Stimulated activated CD4-positive, alpha-beta T cell treated with anti-CD3 and anti-CD28 coated beads, Interleukin-2, amount 100 ng/mL, for 48 hours (primary cell): ENCODE results near the gene MICAL3.

ENCODE experiments used
- DNase-seq, 2 donors: peaks; one replicate each; pipeline ENCODE4 v3.0.0-alpha.2; 2020

The MICAL3 gene

DNA sequence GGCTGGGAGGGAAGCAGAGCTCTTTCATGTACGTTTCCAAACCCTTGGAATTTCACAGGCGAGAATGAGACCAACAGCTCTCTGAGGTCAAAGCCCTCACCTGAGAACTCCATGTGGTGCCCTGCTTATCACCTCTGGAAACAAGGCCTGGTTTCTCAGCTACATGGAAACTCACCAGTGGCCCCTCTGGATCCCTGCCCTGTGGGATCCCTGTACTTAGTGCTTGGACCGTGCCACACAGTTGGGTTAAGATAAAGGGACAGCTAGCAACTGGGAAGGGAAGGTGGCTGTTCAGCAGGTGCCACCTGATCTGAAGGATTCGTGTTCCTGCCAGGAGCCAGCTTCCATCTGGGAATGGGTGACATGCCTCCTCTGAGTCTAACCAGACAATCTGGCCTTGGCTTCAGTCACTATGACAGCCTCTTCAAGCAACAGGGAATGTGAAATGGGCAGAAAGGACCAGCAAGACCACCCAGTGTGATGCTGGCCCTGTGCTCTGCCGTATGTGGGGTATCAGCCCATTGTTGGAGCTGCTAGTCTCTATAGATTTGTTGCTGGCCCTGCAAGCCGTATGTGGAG lies 195.8 kb downstream of the MICAL3 start:
- DNase-seq = no peak

GRCh38 chr22:17827466-17827865 lies 196.9 kb downstream of the MICAL3 start:
- DNase-seq = no peak

DNA sequence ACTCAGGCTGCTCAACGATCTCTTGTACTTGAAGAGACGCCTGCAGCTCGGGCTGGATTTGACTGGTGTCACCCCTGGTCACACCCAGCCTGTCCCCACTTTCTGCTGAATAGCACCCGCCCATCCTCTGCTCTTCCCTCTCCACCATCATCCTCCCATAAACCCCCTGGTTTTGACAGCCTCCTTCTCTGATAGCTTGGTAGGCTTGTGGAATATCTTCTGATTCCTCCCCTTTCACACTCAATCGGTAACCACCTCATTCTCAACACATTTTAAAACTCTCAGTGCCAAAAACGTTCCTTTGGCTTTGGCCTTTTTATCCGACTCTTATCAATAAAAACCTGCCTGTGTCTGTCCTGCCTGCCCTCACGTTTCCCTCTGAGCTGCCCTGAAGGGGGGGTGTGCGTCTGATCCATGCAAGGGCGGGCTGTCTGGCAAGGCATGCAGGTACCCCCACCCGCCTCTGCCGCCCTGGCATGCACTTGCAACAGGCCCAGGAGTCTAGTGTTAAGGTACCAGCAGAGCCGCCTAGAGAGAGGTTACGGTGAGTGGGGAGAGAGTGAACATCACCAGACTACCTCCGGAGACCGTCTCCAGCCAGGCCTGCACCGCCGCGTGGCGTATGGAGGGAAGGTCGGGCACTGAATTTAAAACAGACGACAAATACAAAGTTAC lies 198.3 kb downstream of the MICAL3 start:
- DNase-seq = no peak

DNA sequence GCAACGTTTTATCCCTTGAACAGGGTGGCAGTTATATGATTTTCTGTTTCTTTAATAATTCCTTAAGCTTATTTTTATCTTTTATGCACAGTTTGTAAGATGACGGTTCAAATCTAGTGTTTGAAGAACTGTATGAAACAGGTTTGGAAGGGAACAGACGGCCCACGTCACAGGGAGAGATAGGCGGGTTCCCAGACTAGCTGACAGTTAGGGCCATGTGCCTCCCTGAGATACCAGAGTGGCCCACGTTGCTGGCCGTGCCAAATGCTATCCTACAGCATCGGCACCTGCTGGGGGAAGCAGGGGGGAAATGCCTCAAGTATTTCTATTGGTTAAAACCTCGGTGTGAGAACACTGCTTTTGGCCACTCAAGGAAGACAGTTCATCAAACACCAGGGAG lies 199.9 kb downstream of the MICAL3 start:
- no peak for DNase-seq

- no peak for DNase-seq
Observed at GRCh38 chr22:17823964-17824363, 200.4 kb downstream of the MICAL3 start.

GRCh38 chr22:17823226-17823625 lies 201.1 kb downstream of the MICAL3 start:
- no peak for DNase-seq

- no peak for DNase-seq
Observed at GRCh38 chr22:17822087-17822486, 202.3 kb downstream of the MICAL3 start.

DNA sequence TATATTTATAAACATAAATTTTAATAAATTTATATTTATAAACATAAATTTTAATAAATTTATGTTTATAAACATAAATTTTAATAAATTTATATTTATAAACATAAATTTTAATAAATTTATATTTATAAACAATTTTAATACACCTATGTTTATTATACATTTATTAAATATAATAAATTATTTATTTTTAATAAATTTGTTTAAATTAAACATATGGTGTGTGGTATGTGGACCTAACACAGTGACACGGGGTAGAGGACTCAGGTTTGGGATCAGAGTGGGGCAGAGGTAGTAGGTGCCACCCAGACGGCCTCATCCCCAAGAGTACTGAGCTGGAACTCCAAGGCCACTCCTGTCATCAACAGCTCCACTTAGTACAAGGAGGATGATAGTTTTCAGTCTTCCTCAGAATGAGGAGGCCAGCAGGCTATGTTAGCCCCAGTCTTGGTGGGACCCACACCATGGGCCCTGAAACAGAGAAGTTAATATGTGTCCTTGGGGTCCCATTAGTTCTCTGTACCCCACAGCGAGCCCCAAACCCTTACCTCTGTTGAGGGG lies 203.4 kb downstream of the MICAL3 start:
- no peak for DNase-seq

DNA sequence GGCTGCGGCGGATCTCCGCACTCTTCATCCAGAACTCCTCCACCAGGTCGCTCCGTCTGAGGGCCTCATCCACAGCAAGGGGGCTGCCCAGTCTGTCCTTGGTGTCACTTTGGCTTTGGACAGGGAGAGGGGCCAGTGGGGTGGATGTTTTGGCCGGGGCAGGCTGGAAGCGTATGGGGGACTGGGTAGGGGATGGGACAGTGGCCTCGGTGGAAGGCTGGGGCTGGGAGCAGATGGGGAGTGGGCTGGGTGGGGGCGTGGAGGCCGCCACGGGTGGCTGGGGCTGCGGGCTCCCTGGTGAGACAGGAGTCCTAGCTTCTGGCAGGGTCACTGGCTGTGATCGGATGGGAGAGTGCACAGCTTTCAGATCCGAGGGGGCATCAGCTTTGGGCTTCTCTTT lies 205.7 kb downstream of the MICAL3 start:
- no peak for DNase-seq

DNA sequence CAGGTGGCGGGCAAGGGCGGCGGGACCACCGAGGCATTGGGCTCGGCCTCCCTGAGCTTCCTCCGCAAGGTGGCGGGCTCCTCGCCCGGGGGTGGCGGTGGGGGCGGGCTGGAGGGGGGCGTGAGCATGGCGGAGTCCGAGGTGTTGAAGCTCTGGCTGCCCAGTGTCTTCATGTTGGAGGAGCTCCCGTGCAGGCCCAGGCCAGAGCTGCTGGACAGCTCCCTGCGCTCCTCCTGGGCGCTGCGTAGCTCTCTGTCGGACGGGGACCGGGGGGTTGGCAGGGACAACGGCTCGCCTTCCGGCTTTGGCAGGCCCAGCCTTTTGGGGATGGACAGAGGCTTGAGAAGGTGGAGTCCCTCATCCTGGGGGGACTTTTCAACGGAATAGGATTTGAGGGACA lies 206.2 kb downstream of the MICAL3 start:
- DNase-seq = no peak

DNA sequence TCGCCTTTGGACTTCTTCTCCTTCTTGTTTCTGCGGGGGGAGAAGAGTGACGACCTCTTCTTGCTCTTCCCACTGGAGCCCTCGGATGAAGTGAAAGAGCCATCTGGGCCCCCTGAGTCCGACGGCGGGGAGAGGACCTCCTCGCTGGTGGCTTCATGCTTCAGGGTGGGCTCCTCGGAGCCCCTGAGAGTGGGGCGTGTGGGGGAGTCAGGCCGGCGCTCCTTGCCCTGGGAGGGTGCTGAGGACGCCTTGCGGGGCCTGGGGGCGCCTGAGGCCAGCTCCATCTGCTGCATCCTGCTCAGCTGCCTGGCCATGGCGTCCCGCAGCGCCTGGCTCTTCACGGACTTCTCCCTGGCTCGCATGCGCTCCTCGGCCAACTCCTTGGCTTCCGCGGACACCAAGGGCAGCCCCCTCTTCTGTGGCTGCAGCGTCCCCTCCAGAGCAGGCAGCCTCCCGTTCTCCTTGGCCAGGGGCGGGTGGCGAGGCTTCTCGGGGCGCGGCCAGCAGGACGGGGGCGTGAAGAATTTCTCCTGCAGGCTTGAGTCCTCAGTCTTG lies 206.8 kb downstream of the MICAL3 start:
- no peak for DNase-seq

DNA sequence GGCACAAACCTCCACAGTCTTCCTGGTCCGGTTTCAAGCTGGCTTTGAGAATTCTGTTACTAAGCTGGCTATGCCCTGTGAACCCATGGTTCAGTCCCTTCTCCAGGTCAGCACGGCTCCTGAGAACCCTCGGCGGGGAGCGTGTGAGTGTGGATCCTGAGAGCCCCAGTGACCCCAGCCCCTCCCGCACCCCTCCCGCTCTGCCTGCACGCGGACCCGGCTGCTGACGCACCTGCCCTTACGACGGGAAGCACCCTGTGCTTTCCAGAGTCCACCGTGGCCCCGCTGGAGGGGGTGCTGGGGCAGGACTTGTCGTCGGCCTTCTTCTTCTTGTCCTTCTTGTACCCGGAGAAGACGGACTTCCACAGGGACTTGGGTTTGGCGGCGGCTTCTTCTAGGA lies 207.3 kb downstream of the MICAL3 start:
- no peak for DNase-seq

DNA sequence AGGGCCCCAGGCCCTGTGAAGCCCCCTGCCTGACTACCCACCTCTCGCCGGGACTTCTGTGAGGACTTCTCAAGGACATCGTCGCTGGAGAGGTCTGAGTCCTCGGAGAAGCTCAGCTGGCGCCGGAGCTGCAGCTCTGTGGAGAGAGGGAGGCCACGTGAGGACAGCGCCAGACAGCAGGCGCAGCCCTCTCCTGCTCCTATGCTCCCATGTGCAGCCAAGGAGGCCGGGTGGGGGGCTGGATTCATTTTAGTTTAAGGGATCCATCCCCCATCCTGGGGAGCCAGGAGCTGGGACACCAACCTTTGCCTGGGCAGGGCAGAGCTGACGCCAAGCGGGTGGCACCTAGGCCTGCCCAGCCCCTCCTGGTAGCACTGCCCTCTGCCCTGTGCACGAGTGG lies 207.7 kb downstream of the MICAL3 start:
- no peak for DNase-seq

GRCh38 chr22:17815703-17816254 lies 208.6 kb downstream of the MICAL3 start:
- DNase-seq = no peak

- no peak for DNase-seq
Observed at GRCh38 chr22:17814830-17815229, 209.5 kb downstream of the MICAL3 start.

DNA sequence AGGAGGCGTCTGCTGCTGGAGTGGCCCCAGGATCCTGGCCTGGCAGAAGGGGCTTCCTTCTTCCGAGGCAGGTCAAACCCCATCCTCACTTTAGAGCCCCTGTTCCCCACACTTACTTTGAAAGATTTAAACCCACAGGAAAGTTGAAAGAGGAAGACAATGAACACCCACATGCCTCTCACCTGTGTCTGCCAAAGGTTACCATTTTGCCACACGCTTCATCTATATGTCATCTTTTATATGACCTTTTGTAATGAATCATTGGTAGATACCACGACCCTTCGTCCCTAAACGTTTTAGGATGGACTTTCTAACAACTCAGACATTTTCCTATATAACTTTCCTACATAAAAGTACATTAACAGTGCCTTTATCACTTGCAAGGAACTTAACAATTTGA lies 210.3 kb downstream of the MICAL3 start:
- no peak for DNase-seq

DNA sequence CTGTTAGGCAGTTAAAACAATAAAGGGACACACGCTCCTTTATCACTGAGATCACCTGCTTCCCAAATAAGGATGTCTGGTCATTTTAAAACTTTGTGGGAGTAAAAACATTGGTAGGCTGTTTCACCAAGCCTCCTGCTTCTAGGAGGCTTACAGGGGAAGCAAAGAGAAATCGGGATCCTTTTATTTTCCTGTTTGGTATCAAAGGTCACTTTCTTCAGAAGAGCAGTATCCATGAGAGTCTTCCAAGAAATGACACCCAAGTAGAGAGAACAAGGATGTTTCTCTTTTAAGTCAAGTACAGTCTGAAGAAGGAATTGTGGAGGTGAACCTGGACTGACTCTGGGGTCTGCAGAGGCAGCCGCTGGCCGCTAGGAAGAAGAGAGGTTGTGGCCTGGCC lies 213.2 kb downstream of the MICAL3 start:
- no peak for DNase-seq

- no peak for DNase-seq
Observed at GRCh38 chr22:17810570-17811116, 213.7 kb downstream of the MICAL3 start.

DNA sequence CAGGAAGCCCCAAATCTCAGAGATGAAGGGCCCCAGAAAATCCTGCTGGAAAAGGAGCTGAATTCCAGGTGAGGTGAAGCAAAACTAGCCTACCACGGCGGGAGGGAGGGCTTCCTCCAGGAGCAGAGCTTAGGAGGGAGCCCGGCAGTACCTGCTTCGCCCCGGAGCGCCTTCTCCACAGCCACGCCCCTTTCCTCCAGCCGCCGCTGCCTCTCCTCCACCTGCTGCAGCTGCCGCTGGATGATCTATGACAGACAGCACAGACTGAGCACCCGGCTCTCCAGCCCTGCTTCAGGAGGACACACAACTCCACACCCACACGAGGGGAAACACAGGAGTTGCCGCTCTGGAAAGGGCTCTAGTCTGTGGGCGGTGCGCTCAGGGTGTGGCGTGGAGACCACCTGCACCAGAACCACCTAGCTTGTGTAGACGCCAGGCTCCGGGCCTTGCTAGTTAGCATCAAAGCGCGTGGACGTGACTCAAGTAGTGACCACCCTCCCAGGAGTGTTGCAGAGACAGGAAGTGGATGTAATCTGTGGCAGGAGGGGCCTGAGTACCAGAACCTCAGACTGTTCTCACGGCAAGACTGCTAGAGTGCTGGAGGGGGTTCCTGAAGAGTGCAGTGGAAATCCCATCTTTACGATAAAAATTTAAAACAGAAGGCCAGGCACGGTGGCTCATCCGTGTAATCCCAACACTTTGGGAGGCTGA lies 215.5 kb downstream of the MICAL3 start:
- DNase-seq = no peak

DNA sequence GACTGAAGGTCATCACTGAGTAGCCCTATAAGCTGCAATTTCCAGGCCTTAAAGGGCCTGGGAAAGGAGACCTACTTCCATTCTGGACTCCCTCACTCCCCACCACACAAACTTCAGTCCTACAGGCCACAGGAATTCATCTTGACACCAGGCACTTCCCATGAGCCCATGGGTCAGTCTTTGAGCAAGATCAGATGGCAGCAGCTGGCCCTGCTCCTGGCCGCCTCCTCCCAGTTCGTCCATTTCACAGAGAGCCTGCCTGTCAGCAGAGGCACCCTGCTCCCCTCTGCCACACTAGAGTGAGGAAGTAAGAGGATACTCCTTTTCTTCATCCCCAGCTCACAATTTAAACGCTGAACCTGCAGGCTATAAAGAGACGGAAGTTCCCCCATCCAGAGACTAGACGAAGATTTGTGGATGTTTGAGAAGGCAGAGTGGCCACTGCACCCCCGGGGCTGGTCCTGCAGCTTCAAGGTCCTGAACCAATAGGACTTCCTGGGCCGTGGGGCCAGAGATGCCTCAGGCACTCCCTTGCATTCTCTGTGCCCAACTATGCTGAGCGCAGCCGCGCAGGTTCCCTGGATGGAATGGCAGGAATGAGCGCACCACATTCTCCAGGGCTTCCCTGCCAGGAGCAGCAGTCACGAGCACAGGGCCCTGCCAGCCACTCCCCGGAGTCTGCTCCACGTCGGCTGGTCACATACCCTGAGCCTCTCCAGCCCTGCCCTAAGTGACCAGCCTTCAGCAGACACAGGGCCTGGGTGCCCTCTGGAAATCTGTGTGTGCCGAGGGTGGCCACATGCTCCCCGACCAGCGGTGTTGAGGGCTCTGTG lies 216.6 kb downstream of the MICAL3 start:
- DNase-seq = no peak

DNA sequence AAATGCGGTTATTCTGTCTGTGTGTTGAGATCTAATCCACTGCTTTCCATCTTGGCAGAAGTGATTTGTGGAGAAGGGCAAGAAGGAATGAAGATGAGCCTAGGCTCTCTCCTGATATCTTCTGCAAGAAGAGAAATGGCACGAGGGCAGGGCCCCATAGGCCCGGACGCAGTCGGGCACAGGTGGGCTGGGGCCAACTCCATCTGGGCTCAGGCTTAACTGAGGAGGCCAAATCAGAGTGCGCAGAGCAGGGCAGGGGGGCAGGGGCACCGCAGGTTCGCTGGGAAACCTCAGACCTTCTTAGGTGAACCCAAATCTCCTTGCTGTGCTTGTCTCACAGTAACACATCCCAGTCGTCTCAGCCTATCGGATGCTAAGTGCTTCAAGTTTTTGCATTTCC lies 217.3 kb downstream of the MICAL3 start:
- no peak for DNase-seq

DNA sequence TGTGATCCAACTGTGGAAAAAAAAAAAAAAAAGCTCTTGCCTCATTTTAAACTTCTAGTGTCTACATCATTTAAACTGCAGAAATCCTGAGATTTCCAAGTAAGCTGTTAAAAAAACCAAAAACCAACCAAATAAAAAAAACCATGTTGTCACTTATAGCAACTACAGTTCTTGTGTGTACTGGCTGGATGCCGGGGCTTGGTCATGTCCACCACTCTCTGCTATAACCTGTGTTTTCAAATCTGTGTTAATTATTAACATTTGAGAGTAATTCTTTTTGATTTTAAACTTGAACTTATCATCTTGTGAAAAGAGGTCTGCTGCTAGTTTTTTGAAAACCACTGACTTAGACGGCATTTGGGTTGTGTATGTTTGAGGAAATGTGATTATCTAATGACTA lies 217.9 kb downstream of the MICAL3 start:
- DNase-seq = no peak
